ENCODE measurements around the gene TTC21A.

DNA sequence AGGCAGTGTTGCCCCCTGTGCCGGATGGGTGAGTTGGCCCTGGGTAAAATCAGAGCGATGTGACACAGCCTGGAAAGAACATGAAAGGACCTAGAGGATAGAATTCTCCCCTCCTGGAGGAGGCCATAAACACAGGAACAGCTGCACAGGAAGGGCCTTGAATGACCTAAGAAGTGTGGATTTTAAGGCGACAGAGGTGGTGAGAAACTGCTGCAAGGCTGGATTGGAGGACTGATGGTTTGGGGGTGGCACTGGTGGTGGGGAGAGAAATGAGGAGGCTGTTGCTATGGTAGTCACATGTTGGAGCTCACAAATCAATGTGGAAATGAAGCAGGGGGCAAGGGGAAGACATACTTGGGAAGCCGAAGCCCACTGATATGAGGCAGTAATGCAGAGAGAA is 71.1 kb downstream of the TTC21A start:
- TF ChIP-seq, protein P1, sequence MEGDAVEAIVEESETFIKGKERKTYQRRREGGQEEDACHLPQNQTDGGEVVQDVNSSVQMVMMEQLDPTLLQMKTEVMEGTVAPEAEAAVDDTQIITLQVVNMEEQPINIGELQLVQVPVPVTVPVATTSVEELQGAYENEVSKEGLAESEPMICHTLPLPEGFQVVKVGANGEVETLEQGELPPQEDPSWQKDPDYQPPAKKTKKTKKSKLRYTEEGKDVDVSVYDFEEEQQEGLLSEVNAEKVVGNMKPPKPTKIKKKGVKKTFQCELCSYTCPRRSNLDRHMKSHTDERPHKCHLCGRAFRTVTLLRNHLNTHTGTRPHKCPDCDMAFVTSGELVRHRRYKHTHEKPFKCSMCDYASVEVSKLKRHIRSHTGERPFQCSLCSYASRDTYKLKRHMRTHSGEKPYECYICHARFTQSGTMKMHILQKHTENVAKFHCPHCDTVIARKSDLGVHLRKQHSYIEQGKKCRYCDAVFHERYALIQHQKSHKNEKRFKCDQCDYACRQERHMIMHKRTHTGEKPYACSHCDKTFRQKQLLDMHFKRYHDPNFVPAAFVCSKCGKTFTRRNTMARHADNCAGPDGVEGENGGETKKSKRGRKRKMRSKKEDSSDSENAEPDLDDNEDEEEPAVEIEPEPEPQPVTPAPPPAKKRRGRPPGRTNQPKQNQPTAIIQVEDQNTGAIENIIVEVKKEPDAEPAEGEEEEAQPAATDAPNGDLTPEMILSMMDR (conservative IDR thresholded peaks at IDR 0.05; ENCODE audit: low read depth in 2 of 2), result no peak
- TF ChIP-seq, protein P2, sequence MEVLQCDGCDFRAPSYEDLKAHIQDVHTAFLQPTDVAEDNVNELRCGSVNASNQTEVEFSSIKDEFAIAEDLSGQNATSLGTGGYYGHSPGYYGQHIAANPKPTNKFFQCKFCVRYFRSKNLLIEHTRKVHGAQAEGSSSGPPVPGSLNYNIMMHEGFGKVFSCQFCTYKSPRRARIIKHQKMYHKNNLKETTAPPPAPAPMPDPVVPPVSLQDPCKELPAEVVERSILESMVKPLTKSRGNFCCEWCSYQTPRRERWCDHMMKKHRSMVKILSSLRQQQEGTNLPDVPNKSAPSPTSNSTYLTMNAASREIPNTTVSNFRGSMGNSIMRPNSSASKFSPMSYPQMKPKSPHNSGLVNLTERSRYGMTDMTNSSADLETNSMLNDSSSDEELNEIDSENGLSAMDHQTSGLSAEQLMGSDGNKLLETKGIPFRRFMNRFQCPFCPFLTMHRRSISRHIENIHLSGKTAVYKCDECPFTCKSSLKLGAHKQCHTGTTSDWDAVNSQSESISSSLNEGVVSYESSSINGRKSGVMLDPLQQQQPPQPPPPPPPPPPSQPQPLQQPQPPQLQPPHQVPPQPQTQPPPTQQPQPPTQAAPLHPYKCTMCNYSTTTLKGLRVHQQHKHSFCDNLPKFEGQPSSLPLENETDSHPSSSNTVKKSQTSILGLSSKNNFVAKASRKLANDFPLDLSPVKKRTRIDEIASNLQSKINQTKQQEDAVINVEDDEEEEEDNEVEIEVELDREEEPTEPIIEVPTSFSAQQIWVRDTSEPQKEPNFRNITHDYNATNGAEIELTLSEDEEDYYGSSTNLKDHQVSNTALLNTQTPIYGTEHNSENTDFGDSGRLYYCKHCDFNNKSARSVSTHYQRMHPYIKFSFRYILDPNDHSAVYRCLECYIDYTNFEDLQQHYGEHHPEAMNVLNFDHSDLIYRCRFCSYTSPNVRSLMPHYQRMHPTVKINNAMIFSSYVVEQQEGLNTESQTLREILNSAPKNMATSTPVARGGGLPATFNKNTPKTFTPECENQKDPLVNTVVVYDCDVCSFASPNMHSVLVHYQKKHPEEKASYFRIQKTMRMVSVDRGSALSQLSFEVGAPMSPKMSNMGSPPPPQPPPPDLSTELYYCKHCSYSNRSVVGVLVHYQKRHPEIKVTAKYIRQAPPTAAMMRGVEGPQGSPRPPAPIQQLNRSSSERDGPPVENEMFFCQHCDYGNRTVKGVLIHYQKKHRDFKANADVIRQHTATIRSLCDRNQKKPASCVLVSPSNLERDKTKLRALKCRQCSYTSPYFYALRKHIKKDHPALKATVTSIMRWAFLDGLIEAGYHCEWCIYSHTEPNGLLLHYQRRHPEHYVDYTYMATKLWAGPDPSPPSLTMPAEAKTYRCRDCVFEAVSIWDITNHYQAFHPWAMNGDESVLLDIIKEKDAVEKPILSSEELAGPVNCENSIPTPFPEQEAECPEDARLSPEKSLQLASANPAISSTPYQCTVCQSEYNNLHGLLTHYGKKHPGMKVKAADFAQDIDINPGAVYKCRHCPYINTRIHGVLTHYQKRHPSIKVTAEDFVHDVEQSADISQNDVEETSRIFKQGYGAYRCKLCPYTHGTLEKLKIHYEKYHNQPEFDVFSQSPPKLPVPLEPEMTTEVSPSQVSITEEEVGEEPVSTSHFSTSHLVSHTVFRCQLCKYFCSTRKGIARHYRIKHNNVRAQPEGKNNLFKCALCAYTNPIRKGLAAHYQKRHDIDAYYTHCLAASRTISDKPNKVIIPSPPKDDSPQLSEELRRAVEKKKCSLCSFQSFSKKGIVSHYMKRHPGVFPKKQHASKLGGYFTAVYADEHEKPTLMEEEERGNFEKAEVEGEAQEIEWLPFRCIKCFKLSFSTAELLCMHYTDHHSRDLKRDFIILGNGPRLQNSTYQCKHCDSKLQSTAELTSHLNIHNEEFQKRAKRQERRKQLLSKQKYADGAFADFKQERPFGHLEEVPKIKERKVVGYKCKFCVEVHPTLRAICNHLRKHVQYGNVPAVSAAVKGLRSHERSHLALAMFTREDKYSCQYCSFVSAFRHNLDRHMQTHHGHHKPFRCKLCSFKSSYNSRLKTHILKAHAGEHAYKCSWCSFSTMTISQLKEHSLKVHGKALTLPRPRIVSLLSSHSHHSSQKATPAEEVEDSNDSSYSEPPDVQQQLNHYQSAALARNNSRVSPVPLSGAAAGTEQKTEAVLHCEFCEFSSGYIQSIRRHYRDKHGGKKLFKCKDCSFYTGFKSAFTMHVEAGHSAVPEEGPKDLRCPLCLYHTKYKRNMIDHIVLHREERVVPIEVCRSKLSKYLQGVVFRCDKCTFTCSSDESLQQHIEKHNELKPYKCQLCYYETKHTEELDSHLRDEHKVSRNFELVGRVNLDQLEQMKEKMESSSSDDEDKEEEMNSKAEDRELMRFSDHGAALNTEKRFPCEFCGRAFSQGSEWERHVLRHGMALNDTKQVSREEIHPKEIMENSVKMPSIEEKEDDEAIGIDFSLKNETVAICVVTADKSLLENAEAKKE (CRISPR knock-in tag; IDR thresholded peaks at IDR 0.05), result no peak
- TF ChIP-seq EZH2 (IDR thresholded peaks at IDR 0.05; ENCODE audit: low read depth, unreplicated experiment), result no peak

All from GM23338 (cell line).